DND-41 (cell line): Measurements from ENCODE around the gene FMN1.

Experiments used
- CTCF ChIP-seq: IDR thresholded peaks from 2 replicates; pipeline ENCODE4 v1.5.1; 2012; ENCODE audit warnings: borderline replicate concordance, low read length, moderate library complexity, mild to moderate bottlenecking; ENCODE audit not compliant: poor library complexity, severe bottlenecking; ENCODE audit errors: extremely low read depth
- EZH2 ChIP-seq: IDR thresholded peaks from 3 replicates; pipeline ENCODE4 v1.6.1; 2012; ENCODE audit warnings: borderline replicate concordance, low read depth, mild to moderate bottlenecking, moderate library complexity, low read length, inconsistent platforms; ENCODE audit not compliant: severe bottlenecking

GRCh38 chr15:32881528-32881927 lies 313.0 kb downstream of the FMN1 start:
- TF ChIP-seq EZH2: no peak
- TF ChIP-seq CTCF: no peak
